ENCODE results near the gene TRAK2.
A peak's percentile ranks its signal among the peaks of the same experiment; 100 is the strongest.

Gene TRAK2

GRCh38 chr2:201425952-201426351 is 25.3 kb downstream of the TRAK2 start:
- TF ChIP-seq CTCF (IDR thresholded peaks at IDR 0.05; ENCODE audit: low read depth, low read length, missing control alignments), result no peak
- H3K4me3 ChIP-seq (ENCODE audit: low read depth, low read length), result no peak overlapping the region
- no peak for DNase-seq (ENCODE audit: low read depth)

GRCh38 chr2:201420442-201421113 is 30.7 kb downstream of the TRAK2 start:
- H3K4me3 ChIP-seq (ENCODE audit: low read depth, low read length), result no peak overlapping the region
- TF ChIP-seq CTCF (IDR thresholded peaks at IDR 0.05; ENCODE audit: low read depth, low read length, missing control alignments), result no peak
- no peak for DNase-seq (ENCODE audit: low read depth)

GRCh38 chr2:201419986-201420385 is 31.3 kb downstream of the TRAK2 start:
- no peak for DNase-seq (ENCODE audit: low read depth)
- TF ChIP-seq CTCF (IDR thresholded peaks at IDR 0.05; ENCODE audit: low read depth, low read length, missing control alignments), result no peak

GRCh38 chr2:201419057-201419635 is 32.1 kb downstream of the TRAK2 start:
- TF ChIP-seq CTCF (IDR thresholded peaks at IDR 0.05; ENCODE audit: low read depth, low read length, missing control alignments), result no peak
- no peak for DNase-seq (ENCODE audit: low read depth)
- no peak overlapping the region for H3K4me3 ChIP-seq (ENCODE audit: low read depth, low read length)

More at GRCh38 chr2:201419986-201420385, 31.3 kb downstream of the TRAK2 start:
- H3K4me3 ChIP-seq (ENCODE audit: low read depth, low read length), result no peak overlapping the region

- no peak for DNase-seq (ENCODE audit: low read depth)
- no peak overlapping the region for H3K4me3 ChIP-seq (ENCODE audit: low read depth, low read length)
- TF ChIP-seq CTCF (IDR thresholded peaks at IDR 0.05; ENCODE audit: low read depth, low read length, missing control alignments), result no peak
Observed at GRCh38 chr2:201415149-201415548, 36.1 kb downstream of the TRAK2 start.

GRCh38 chr2:201414099-201415023 is 36.9 kb downstream of the TRAK2 start:
- H3K4me3 ChIP-seq (ENCODE audit: low read depth, low read length), result no peak overlapping the region
- peak; percentile 22 for DNase-seq (ENCODE audit: low read depth)
- TF ChIP-seq CTCF (IDR thresholded peaks at IDR 0.05; ENCODE audit: low read depth, low read length, missing control alignments), result no peak

Data from GM12864 (cell line).